MM.1S (cell line): ENCODE results near the gene ALKBH6.

ENCODE experiments used
- CTCF ChIP-seq: fragments of 300-600 bp; sonication (generic); IDR thresholded peaks from 2 replicates; pipeline ENCODE4 v1.5.1; 2016; ENCODE audit warnings: antibody characterized with exemption, low read length, mixed read lengths
- EZH2 ChIP-seq: fragments of 300-600 bp; sonication (generic); optimal IDR thresholded peaks from 2 replicates; pipeline ENCODE3; 2017; ENCODE audit warnings: low read depth, mild to moderate bottlenecking, antibody characterized with exemption, low read length, mixed read lengths
- EZH2phosphoT487 ChIP-seq: fragments of 300-600 bp; sonication (generic); IDR thresholded peaks from 2 replicates; pipeline ENCODE4 v1.6.1; 2018; ENCODE audit warnings: antibody characterized with exemption, low read length

- TF ChIP-seq CTCF (no peak), EZH2phosphoT487 (no peak), EZH2 (no peak)
These were observed at the start of gene ALKBH6 for GRCh38 chr19:36014012-36014924.
